WTC11 (cell line): Measurements from ENCODE around the gene KRTAP10-4. TPM values are rescaled to one million over a fixed set of nuclear protein-coding genes. Genes with fewer than 3 reads are reported as not detected.

Source experiments
- ATAC-seq: fragments of 200-7000 bp; cut with Tn5 transposase; 2 replicates; pipeline ENCODE4 v1.10.0; 2021; ENCODE audit warnings: mild to moderate bottlenecking, moderate library complexity
- CTCF ChIA-PET: fragments of 300-600 bp; sonication (Branson Sonifier 250); formaldehyde crosslinking; loops from one replicate; lab custom pipeline; 2021; ENCODE audit warnings: antibody characterized with exemption; lab: Charles Lee
- POLR2A ChIA-PET: fragments of 350-600 bp; sonication (Branson Sonifier 250); formaldehyde crosslinking; loops from one replicate; lab custom pipeline; 2021; ENCODE audit warnings: antibody characterized with exemption; lab: Charles Lee
- DNase-seq: peaks from one replicate; pipeline ENCODE4 v3.0.0; 2021; ENCODE audit warnings: low spot score
- H3K27ac Mint-ChIP-seq: 2 replicates; pipeline ENCODE4 v1.8.0; 2021; ENCODE audit warnings: mixed read lengths
- H3K27me3 Mint-ChIP-seq: 2 replicates; pipeline ENCODE4 v1.8.0; 2021; ENCODE audit warnings: low read depth, mild to moderate bottlenecking, moderate library complexity, mixed read lengths
- H3K36me3 Mint-ChIP-seq: 2 replicates; pipeline ENCODE4 v1.8.0; 2021; ENCODE audit warnings: mixed read lengths
- H3K4me1 Mint-ChIP-seq: 2 replicates; pipeline ENCODE4 v1.8.0; 2022; ENCODE audit warnings: mixed read lengths
- H3K4me3 Mint-ChIP-seq: 2 replicates; pipeline ENCODE4 v1.8.0; 2021; ENCODE audit warnings: mild to moderate bottlenecking, moderate library complexity, mixed read lengths
- H3K9me3 Mint-ChIP-seq: 2 replicates; pipeline ENCODE4 v1.8.0; 2021; ENCODE audit warnings: mixed read lengths
- ETV6 ChIP-seq: sonication (generic); formaldehyde crosslinking; IDR thresholded peaks from 2 replicates; pipeline ENCODE4 v1.8.1; 2022; ENCODE audit warnings: mild to moderate bottlenecking, missing genetic modification reagents
- GRHL2 ChIP-seq: fragments of 250-450 bp; sonication (Bioruptor Pico); IDR thresholded peaks from 2 replicates; pipeline ENCODE4 v1.8.0; 2022; ENCODE audit warnings: mild to moderate bottlenecking, moderate library complexity; ENCODE audit not compliant: insufficient replicate concordance, severe bottlenecking
- HMGA2 ChIP-seq: fragments of 250-450 bp; sonication (Bioruptor Pico); IDR thresholded peaks from 2 replicates; pipeline ENCODE4 v1.4.0; 2021; ENCODE audit warnings: mild to moderate bottlenecking, moderate library complexity
- JUN ChIP-seq: sonication (generic); formaldehyde crosslinking; IDR thresholded peaks from 2 replicates; pipeline ENCODE4 v1.8.0; 2023; ENCODE audit warnings: mild to moderate bottlenecking, missing genetic modification reagents
- MXD4 ChIP-seq: fragments of 250-450 bp; sonication (Bioruptor Pico); IDR thresholded peaks from 2 replicates; pipeline ENCODE4 v1.8.0; 2021; ENCODE audit warnings: mild to moderate bottlenecking, moderate library complexity, borderline replicate concordance
- NFYB ChIP-seq: sonication (generic); formaldehyde crosslinking; conservative IDR thresholded peaks from 2 replicates; pipeline ENCODE4 v1.8.0; 2022; ENCODE audit warnings: low read depth, missing genetic modification reagents
- RORB ChIP-seq: fragments of 250-450 bp; sonication (Bioruptor Pico); IDR thresholded peaks from 2 replicates; pipeline ENCODE4 v1.9.0; 2021; ENCODE audit warnings: mild to moderate bottlenecking
- ZBTB21 ChIP-seq: sonication (generic); formaldehyde crosslinking; IDR thresholded peaks from 2 replicates; pipeline ENCODE4 v1.8.1; 2023; ENCODE audit warnings: mild to moderate bottlenecking, missing genetic modification reagents, borderline replicate concordance
- ZNF121 ChIP-seq: sonication (generic); formaldehyde crosslinking; IDR thresholded peaks from 2 replicates; pipeline ENCODE4 v1.8.0; 2023; ENCODE audit warnings: missing genetic modification reagents
- ZNF219 ChIP-seq: sonication (generic); formaldehyde crosslinking; IDR thresholded peaks from 2 replicates; pipeline ENCODE4 v1.8.0; 2023; ENCODE audit warnings: missing genetic modification reagents, mild to moderate bottlenecking, borderline replicate concordance
- ZNF396 ChIP-seq: fragments of 250-450 bp; sonication (Bioruptor Pico); IDR thresholded peaks from 2 replicates; pipeline ENCODE4 v1.8.0; 2021; ENCODE audit warnings: mild to moderate bottlenecking, moderate library complexity, borderline replicate concordance
- ZNF671 ChIP-seq: fragments of 250-450 bp; sonication (Bioruptor Pico); IDR thresholded peaks from 2 replicates; pipeline ENCODE4 v1.8.0; 2021; ENCODE audit warnings: mild to moderate bottlenecking
- total RNA-seq: library from RNA; stranded (reverse); gene quantifications from 3 replicates; pipeline ENCODE4 v1.2.3, GENCODE V29; 2021
- TF ChIP-seq, protein P1 (sequence below): sonication (generic); formaldehyde crosslinking; conservative IDR thresholded peaks from 2 replicates; pipeline ENCODE4 v1.8.1; 2023; ENCODE audit warnings: mild to moderate bottlenecking, low read depth, missing genetic modification reagents, moderate library complexity
- TF ChIP-seq, protein P2 (sequence below): sonication (generic); formaldehyde crosslinking; IDR thresholded peaks from 2 replicates; pipeline ENCODE4 v1.8.1; 2023; ENCODE audit warnings: mild to moderate bottlenecking, missing genetic modification reagents, moderate library complexity
- TF ChIP-seq, protein P3 (sequence below): sonication (generic); formaldehyde crosslinking; IDR thresholded peaks from 2 replicates; pipeline ENCODE4 v1.8.0; 2023; ENCODE audit warnings: missing genetic modification reagents
- TF ChIP-seq, protein P4 (sequence below): sonication (generic); formaldehyde crosslinking; IDR thresholded peaks from 2 replicates; pipeline ENCODE4 v1.8.0; 2022; ENCODE audit warnings: missing genetic modification reagents
- TF ChIP-seq, protein P5 (sequence below): sonication (generic); formaldehyde crosslinking; IDR thresholded peaks from 2 replicates; pipeline ENCODE4 v1.8.0; 2022; ENCODE audit warnings: mild to moderate bottlenecking, missing genetic modification reagents

KRTAP10-4 gene
- total RNA-seq, 1 experiment from 2014 or later: not detected

DNA sequence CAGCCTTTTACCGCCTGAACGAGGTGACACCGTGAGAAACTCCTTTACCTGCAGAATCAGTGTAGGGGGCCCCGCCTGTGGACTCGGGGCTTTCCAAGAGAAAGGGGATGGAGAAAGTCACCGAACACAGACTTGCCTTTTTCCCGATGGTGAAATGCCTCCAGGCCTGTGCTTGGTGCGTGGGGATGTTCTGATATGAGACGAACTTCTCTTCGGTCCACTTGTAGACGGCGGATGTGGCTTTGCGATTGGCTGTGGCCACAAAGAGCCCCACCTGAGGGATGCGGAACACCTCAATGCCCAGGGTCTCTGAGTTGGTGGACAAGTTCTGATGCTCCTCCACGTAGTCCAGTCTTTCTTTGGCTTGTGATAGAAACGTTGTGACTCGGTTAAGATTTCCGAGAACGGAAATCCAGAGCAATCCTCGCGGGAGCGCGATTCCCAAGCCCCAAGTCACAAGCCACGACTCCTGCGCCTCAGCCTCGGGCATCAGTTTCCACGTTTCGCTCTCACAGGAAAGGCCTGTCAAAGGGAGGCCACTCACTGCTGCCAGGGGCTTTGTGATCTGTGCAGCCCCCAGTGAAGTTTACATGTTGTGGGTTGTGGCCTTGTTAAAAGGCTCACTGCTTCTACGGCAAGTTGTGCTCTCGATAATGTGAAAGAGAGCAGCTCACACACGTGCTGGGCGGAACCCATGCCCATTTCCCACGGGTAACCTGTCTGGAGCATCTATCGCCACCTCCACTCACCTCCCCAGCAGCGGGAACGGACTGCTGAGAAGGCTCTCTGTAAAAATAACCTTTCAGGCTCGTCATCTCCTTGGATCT is 46.2 kb upstream of the KRTAP10-4 start:
- no peaks in the 10 kb centered on the region for H3K9me3 Mint-ChIP-seq
- ATAC-seq (no peak), DNase-seq (peak; percentile 6)
- ChIA-PET CTCF (no interaction called here), POLR2A (no interaction called here)
- H3K27ac Mint-ChIP-seq: no peak overlapping the region
- no peaks in the 10 kb centered on the region for H3K36me3 Mint-ChIP-seq
- H3K27me3 Mint-ChIP-seq: no peaks in the 10 kb centered on the region
- TF ChIP-seq, protein P1, sequence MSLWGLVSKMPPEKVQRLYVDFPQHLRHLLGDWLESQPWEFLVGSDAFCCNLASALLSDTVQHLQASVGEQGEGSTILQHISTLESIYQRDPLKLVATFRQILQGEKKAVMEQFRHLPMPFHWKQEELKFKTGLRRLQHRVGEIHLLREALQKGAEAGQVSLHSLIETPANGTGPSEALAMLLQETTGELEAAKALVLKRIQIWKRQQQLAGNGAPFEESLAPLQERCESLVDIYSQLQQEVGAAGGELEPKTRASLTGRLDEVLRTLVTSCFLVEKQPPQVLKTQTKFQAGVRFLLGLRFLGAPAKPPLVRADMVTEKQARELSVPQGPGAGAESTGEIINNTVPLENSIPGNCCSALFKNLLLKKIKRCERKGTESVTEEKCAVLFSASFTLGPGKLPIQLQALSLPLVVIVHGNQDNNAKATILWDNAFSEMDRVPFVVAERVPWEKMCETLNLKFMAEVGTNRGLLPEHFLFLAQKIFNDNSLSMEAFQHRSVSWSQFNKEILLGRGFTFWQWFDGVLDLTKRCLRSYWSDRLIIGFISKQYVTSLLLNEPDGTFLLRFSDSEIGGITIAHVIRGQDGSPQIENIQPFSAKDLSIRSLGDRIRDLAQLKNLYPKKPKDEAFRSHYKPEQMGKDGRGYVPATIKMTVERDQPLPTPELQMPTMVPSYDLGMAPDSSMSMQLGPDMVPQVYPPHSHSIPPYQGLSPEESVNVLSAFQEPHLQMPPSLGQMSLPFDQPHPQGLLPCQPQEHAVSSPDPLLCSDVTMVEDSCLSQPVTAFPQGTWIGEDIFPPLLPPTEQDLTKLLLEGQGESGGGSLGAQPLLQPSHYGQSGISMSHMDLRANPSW (CRISPR knock-in tag): no peak
- TF ChIP-seq MXD4 (CRISPR knock-in tag) (no peak), NFYB (CRISPR knock-in tag) (no peak), ZBTB21 (CRISPR knock-in tag) (no peak), HMGA2 (CRISPR knock-in tag) (no peak)
- H3K4me3 Mint-ChIP-seq: no peak overlapping the region
- no peaks in the 10 kb centered on the region for H3K4me1 Mint-ChIP-seq

DNA sequence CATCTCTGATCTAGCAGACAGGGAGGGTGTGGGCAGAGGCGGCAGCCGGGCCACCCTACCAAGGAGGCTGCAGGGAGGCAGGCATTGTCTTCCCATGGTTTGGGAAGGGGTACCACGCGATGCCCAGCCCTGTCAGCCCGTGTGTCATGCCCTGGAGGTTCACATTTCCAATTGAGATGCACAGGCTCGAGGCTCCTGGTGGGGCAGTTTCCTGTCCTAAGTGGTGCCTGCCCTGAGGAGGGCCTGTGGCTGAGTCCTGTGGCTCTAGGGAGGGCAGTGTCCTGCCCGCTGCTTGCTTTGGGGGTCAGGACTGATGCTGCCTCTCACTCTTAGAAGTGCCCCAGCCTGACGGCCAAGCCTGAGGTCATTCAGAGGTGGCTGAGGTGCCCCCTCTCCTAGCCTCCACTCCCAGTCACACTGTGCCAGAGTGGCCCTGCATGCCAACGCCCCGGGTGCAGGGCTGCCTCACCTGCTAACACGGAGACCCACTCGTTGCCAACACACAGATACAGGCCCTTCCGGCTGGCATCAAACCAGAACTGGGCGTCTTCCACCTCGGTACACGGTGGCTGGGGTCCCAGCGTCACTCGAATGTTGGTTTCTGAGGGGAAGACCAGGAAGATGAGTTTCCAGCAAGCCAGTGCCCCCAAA is 45.4 kb upstream of the KRTAP10-4 start:
- H3K4me1 Mint-ChIP-seq: peaks cover 2% of the 10 kb centered on the region; the same call in 1 of the 2 replicates
- H3K4me3 Mint-ChIP-seq: no peak overlapping the region
- POLR2A ChIA-PET: no interaction called here
- TF ChIP-seq GRHL2 (CRISPR knock-in tag) (no peak), ETV6 (CRISPR knock-in tag) (no peak), ZNF121 (CRISPR knock-in tag) (no peak), ZNF671 (CRISPR knock-in tag) (no peak), RORB (CRISPR knock-in tag) (no peak)
- TF ChIP-seq, protein P2, sequence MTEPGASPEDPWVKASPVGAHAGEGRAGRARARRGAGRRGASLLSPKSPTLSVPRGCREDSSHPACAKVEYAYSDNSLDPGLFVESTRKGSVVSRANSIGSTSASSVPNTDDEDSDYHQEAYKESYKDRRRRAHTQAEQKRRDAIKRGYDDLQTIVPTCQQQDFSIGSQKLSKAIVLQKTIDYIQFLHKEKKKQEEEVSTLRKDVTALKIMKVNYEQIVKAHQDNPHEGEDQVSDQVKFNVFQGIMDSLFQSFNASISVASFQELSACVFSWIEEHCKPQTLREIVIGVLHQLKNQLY: no peak
- TF ChIP-seq, protein P3, sequence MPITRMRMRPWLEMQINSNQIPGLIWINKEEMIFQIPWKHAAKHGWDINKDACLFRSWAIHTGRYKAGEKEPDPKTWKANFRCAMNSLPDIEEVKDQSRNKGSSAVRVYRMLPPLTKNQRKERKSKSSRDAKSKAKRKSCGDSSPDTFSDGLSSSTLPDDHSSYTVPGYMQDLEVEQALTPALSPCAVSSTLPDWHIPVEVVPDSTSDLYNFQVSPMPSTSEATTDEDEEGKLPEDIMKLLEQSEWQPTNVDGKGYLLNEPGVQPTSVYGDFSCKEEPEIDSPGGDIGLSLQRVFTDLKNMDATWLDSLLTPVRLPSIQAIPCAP (CRISPR knock-in tag): no peak
- TF ChIP-seq, all 79 proteins: peak for 0
- CTCF ChIA-PET: no interaction called here
- Mint-ChIP-seq H3K36me3 (no peaks in the 10 kb centered on the region), H3K9me3 (no peaks in the 10 kb centered on the region), H3K27ac (no peak overlapping the region), H3K27me3 (no peaks in the 10 kb centered on the region)
- DNase-seq (peak; percentile 2), ATAC-seq (no peak)

DNA sequence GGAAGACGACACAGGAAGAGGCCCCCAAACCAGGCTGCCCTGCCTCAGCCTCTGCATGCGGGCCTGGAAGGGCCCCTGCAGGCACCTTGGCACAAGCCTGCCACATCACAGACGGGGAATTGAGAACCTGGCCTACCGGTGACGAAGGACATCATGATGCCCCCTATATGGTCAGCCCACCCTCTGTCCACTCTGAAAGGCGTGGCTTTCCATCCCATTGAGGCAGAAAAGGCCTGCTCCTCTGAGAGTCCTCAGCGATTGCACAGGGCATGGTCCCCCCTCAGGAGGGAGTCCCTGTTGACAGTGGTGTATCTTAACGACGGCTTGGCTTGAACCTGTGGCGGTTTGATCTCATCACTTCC is 44.9 kb upstream of the KRTAP10-4 start:
- Mint-ChIP-seq H3K27me3 (no peaks in the 10 kb centered on the region), H3K9me3 (no peaks in the 10 kb centered on the region), H3K4me1 (peaks cover 2% of the 10 kb centered on the region; the same call in 1 of the 2 replicates), H3K36me3 (no peaks in the 10 kb centered on the region), H3K4me3 (no peak overlapping the region), H3K27ac (no peak overlapping the region)
- POLR2A ChIA-PET: no interaction called here
- CTCF ChIA-PET: no interaction called here
- ATAC-seq (no peak), DNase-seq (peak; percentile 7)
- no peak for TF ChIP-seq GRHL2 (CRISPR knock-in tag)
- TF ChIP-seq, protein P4, sequence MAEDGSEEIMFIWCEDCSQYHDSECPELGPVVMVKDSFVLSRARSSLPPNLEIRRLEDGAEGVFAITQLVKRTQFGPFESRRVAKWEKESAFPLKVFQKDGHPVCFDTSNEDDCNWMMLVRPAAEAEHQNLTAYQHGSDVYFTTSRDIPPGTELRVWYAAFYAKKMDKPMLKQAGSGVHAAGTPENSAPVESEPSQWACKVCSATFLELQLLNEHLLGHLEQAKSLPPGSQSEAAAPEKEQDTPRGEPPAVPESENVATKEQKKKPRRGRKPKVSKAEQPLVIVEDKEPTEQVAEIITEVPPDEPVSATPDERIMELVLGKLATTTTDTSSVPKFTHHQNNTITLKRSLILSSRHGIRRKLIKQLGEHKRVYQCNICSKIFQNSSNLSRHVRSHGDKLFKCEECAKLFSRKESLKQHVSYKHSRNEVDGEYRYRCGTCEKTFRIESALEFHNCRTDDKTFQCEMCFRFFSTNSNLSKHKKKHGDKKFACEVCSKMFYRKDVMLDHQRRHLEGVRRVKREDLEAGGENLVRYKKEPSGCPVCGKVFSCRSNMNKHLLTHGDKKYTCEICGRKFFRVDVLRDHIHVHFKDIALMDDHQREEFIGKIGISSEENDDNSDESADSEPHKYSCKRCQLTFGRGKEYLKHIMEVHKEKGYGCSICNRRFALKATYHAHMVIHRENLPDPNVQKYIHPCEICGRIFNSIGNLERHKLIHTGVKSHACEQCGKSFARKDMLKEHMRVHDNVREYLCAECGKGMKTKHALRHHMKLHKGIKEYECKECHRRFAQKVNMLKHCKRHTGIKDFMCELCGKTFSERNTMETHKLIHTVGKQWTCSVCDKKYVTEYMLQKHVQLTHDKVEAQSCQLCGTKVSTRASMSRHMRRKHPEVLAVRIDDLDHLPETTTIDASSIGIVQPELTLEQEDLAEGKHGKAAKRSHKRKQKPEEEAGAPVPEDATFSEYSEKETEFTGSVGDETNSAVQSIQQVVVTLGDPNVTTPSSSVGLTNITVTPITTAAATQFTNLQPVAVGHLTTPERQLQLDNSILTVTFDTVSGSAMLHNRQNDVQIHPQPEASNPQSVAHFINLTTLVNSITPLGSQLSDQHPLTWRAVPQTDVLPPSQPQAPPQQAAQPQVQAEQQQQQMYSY: no peak
- TF ChIP-seq ZNF219 (CRISPR knock-in tag): no peak
- TF ChIP-seq JUN (CRISPR knock-in tag): no peak
- no peak for TF ChIP-seq ZNF396 (CRISPR knock-in tag)
- TF ChIP-seq, protein P5, sequence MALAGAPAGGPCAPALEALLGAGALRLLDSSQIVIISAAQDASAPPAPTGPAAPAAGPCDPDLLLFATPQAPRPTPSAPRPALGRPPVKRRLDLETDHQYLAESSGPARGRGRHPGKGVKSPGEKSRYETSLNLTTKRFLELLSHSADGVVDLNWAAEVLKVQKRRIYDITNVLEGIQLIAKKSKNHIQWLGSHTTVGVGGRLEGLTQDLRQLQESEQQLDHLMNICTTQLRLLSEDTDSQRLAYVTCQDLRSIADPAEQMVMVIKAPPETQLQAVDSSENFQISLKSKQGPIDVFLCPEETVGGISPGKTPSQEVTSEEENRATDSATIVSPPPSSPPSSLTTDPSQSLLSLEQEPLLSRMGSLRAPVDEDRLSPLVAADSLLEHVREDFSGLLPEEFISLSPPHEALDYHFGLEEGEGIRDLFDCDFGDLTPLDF (CRISPR knock-in tag): no peak
- TF ChIP-seq RORB (CRISPR knock-in tag): no peak
- TF ChIP-seq NFYB (CRISPR knock-in tag): no peak
